IMR-90 (cell line): ENCODE results near the gene TLDC2. TPM values are rescaled to one million over a fixed set of nuclear protein-coding genes. Genes with fewer than 3 reads are reported as not detected.

Experiments used
- ATAC-seq: fragments of 200-7000 bp; cut with Tn5 transposase; 2 replicates; pipeline ENCODE4 v1.9.1; 2020; ENCODE audit warnings: low read depth, mild to moderate bottlenecking, moderate library complexity
- BruUV-seq: library from RNA; stranded (reverse); fragments of 400-500 nt; replicated peaks from 2 replicates; lab custom pipeline; 2021; lab: Mats Ljungman, UMichigan
- CTCF ChIA-PET: fragments of 300-600 bp; formaldehyde crosslinking; extraction: SDS; loops from one replicate; lab custom pipeline; 2021; ENCODE audit warnings: antibody characterized with exemption; lab: Yijun Ruan, JAX
- POLR2A ChIA-PET: fragments of 300-600 bp; sonication (Branson Sonifier 250); formaldehyde crosslinking; loops from one replicate; lab custom pipeline; 2022; ENCODE audit warnings: antibody characterized with exemption; ENCODE audit not compliant: unreplicated experiment; lab: Charles Lee
- DNase-seq: peaks from one replicate; pipeline ENCODE4 v3.0.0; 2013
- H2AFZ ChIP-seq: replicated peaks from 2 replicates; pipeline ENCODE3; 2013; ENCODE audit warnings: low read length, mild to moderate bottlenecking; ENCODE audit not compliant: poor library complexity
- H2AK5ac ChIP-seq: 2 replicates; pipeline ENCODE4 v1.6.1; 2013; ENCODE audit warnings: low read depth, low read length, inconsistent platforms
- H2AK9ac ChIP-seq: replicated peaks from 2 replicates; pipeline ENCODE3; 2013; ENCODE audit warnings: mild to moderate bottlenecking, low read depth, low read length, moderate library complexity; ENCODE audit not compliant: poor library complexity
- H2BK120ac ChIP-seq: 2 replicates; pipeline ENCODE4 v1.6.1; 2013; ENCODE audit warnings: low read depth, low read length, inconsistent platforms
- H2BK15ac ChIP-seq: 3 replicates; pipeline ENCODE4 v1.6.1; 2013; ENCODE audit warnings: low read depth, low read length, inconsistent platforms
- H2BK20ac ChIP-seq: 2 replicates; pipeline ENCODE4 v1.6.1; 2013; ENCODE audit warnings: low read depth, mild to moderate bottlenecking, inconsistent platforms, low read length, moderate library complexity
- H2BK5ac ChIP-seq: 2 replicates; pipeline ENCODE4 v1.6.1; 2013; ENCODE audit warnings: mild to moderate bottlenecking, low read depth, low read length, inconsistent platforms; ENCODE audit not compliant: poor library complexity, severe bottlenecking
- H3K14ac ChIP-seq: replicated peaks from 2 replicates; pipeline ENCODE4 v1.6.1; 2013; ENCODE audit warnings: low read depth, low read length, inconsistent platforms
- H3K18ac ChIP-seq: 2 replicates; pipeline ENCODE4 v1.6.1; 2013; ENCODE audit warnings: low read depth, low read length, control low read depth
- H3K23ac ChIP-seq: 2 replicates; pipeline ENCODE4 v1.6.1; 2013; ENCODE audit warnings: low read depth, low read length, inconsistent platforms
- H3K27ac ChIP-seq: 2 replicates; pipeline ENCODE4 v1.5.1; 2013; ENCODE audit warnings: mild to moderate bottlenecking, control low read depth, low read length; ENCODE audit not compliant: insufficient read depth
- H3K27me3 ChIP-seq: 2 replicates; pipeline ENCODE4 v1.6.1; 2013; ENCODE audit warnings: low read length; ENCODE audit not compliant: control insufficient read depth, insufficient read depth
- H3K36me3 ChIP-seq: 2 replicates; pipeline ENCODE4 v1.6.1; 2013; ENCODE audit warnings: low read length, mixed read lengths; ENCODE audit not compliant: control insufficient read depth, insufficient read depth
- H3K4ac ChIP-seq: 2 replicates; pipeline ENCODE4 v1.6.1; 2013; ENCODE audit warnings: low read depth, low read length, inconsistent platforms
- H3K4me1 ChIP-seq: 2 replicates; pipeline ENCODE4 v1.6.1; 2013; ENCODE audit warnings: low read length, mixed read lengths; ENCODE audit not compliant: control insufficient read depth, insufficient read depth
- H3K4me2 ChIP-seq: 2 replicates; pipeline ENCODE4 v1.6.1; 2013; ENCODE audit warnings: low read depth, mild to moderate bottlenecking, control low read depth, low read length, moderate library complexity
- H3K4me3 ChIP-seq: 2 replicates; pipeline ENCODE4 v1.5.1; 2013; ENCODE audit warnings: low read depth, mild to moderate bottlenecking, control low read depth, low read length, moderate library complexity; ENCODE audit not compliant: insufficient read depth
- H3K56ac ChIP-seq: 2 replicates; pipeline ENCODE4 v1.6.1; 2013; ENCODE audit warnings: low read length, inconsistent platforms; ENCODE audit not compliant: insufficient read depth; ENCODE audit errors: extremely low read depth
- H3K79me1 ChIP-seq, 2 experiments: 2 replicates each; pipeline ENCODE4 v1.6.1; 2013; ENCODE audit warnings: low read length in 2 of 2, inconsistent platforms in 1 of 2, low read depth in 1 of 2
- H3K9ac ChIP-seq: 2 replicates; pipeline ENCODE4 v1.6.1; 2013; ENCODE audit warnings: low read depth, low read length, control low read depth
- H3K9me1 ChIP-seq: 2 replicates; pipeline ENCODE4 v1.6.1; 2013; ENCODE audit warnings: low read length, inconsistent platforms; ENCODE audit not compliant: insufficient read depth
- H3K9me3 ChIP-seq: 2 replicates; pipeline ENCODE4 v1.6.1; 2013; ENCODE audit warnings: low read length; ENCODE audit not compliant: control insufficient read depth, insufficient read depth
- H4K20me1 ChIP-seq: 2 replicates; pipeline ENCODE4 v1.6.1; 2013; ENCODE audit warnings: low read length, inconsistent platforms; ENCODE audit not compliant: insufficient read depth
- H4K5ac ChIP-seq: 2 replicates; pipeline ENCODE4 v1.6.1; 2013; ENCODE audit warnings: mild to moderate bottlenecking, low read depth, low read length, control low read depth
- H4K8ac ChIP-seq, 2 experiments: 2 replicates each; pipeline ENCODE4 v1.6.1; 2013; ENCODE audit warnings: low read depth in 2 of 2, low read length in 2 of 2, control low read depth in 1 of 2, inconsistent platforms in 1 of 2
- H4K91ac ChIP-seq: 2 replicates; pipeline ENCODE4 v1.6.1; 2013; ENCODE audit warnings: low read depth, low read length, inconsistent platforms; ENCODE audit not compliant: insufficient read depth
- CEBPB ChIP-seq: IDR thresholded peaks from 2 replicates; pipeline ENCODE4 v1.6.1; 2012; ENCODE audit warnings: low read depth, low read length, improper control_type of control experiment
- CHD1 ChIP-seq: IDR thresholded peaks from 2 replicates; pipeline ENCODE4 v1.6.1; 2012; ENCODE audit warnings: low read depth, low read length, improper control_type of control experiment
- CTCF ChIP-seq: conservative IDR thresholded peaks from 2 replicates; pipeline ENCODE4 v1.5.1; 2012; ENCODE audit warnings: mild to moderate bottlenecking, low read depth, low read length, improper control_type of control experiment
- FOS ChIP-seq: fragments of 150-350 bp; IDR thresholded peaks from 2 replicates; pipeline ENCODE4 v1.6.1; 2016; ENCODE audit warnings: low read depth, low read length
- MAZ ChIP-seq: IDR thresholded peaks from 2 replicates; pipeline ENCODE4 v1.6.1; 2012; ENCODE audit warnings: low read depth, mild to moderate bottlenecking, low read length, improper control_type of control experiment, moderate library complexity, borderline replicate concordance
- MXI1 ChIP-seq: IDR thresholded peaks from 2 replicates; pipeline ENCODE4 v1.6.1; 2012; ENCODE audit warnings: low read depth, mild to moderate bottlenecking, low read length, moderate library complexity, borderline replicate concordance
- RFX5 ChIP-seq: IDR thresholded peaks from 2 replicates; pipeline ENCODE4 v1.8.0; 2012; ENCODE audit warnings: low read depth, mild to moderate bottlenecking, low read length, moderate library complexity
- SMC3 ChIP-seq: fragments of 150-350 bp; IDR thresholded peaks from 2 replicates; pipeline ENCODE4 v1.6.1; 2016; ENCODE audit warnings: low read depth, mild to moderate bottlenecking, antibody characterized with exemption, low read length, moderate library complexity
- WGBS, 2 experiments: methylation state at CpG; one replicate each; pipeline versions ENCODE4 v1.1.5 to v1.1.7; 2013; ENCODE audit warnings: missing lambda C conversion rate in 2 of 2; ENCODE audit not compliant: insufficient read length in 1 of 2; ENCODE audit errors: extremely low coverage in 2 of 2; 5-methylcytosine and 5-hydroxymethylcytosine counted together
- dilution Hi-C: fragments of 300-500 bp; cut with HindIII; formaldehyde crosslinking; loops from one replicate; pipeline ENCODE4 v1.14.3; 2018; ENCODE audit warnings: low sequenced_read_pairs; ENCODE audit not compliant: unreplicated experiment
- in situ Hi-C: fragments of 300-500 bp; cut with MboI; formaldehyde crosslinking; loops from 3 replicates; pipeline ENCODE4 v1.14.3; 2019; ENCODE audit warnings: low sequenced_read_pairs, inconsistent platforms, mixed read lengths
- intact Hi-C: fragments of 100-400 bp; cut with micrococcal nuclease; formaldehyde crosslinking; loops from 2 replicates; pipeline ENCODE4 v1.10.0; 2022
- polyA plus RNA-seq, 3 experiments: library from polyadenylated mRNA; depleted of rRNA; stranded (reverse); fragments of >200 nt; gene quantifications; 2 replicates each; pipeline ENCODE4 v1.2.3, GENCODE V29; 2012; ENCODE audit warnings: low replicate concordance in 1 of 3
- total RNA-seq: library from RNA; depleted of rRNA; stranded (reverse); fragments of >200 nt; gene quantifications from 2 replicates; pipeline ENCODE4 v1.2.3, GENCODE V29; 2012

Gene TLDC2
- total and polyA plus RNA-seq, 2 of the 4 experiments (the other 2 are of a cell fraction) = 0.18 to 0.19 TPM

DNA sequence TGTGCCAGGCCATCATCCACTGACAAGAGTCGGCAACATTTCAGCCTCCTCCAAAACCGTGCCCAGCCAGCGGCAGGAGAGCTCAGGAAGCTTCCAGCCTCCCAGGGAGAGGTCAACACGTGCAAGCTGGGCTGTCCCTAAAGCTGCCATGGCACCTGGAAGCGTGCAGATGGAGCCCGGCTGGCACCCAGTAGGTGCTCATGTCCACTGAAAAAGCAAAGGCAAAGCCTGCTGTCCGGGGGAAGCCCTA is 14.4 kb upstream of the TLDC2 start:
- peak overlapping the region; percentile 98 for H3K14ac ChIP-seq
- H3K27me3 ChIP-seq = no peaks in the 10 kb centered on the region
- peak overlapping the region; percentile 97 for H3K23ac ChIP-seq
- BruUV-seq = no TSS peak
- CTCF ChIA-PET = no interaction called here
- WGBS, 2 experiments = 16% methylated on average over 4 of the region's 7 CpGs; no CpG with 5 or more reads in 1 of the 2 experiments
- DNase-seq = no peak
- peak overlapping the region; percentile 5 to 87; a peak in 2 of 4 replicates for H4K8ac ChIP-seq
- H2AK5ac ChIP-seq = peak overlapping the region; percentile 98
- peaks cover 8% of the 10 kb centered on the region; the same call in 1 of the 2 replicates for H3K36me3 ChIP-seq
- H2AK9ac ChIP-seq = peak overlapping the region; percentile 100
- no peak overlapping the region for H2BK15ac ChIP-seq
- POLR2A ChIA-PET = interaction anchor here (1.2 kb wide), 1 partner anchor 26 kb away, joined by 3 read pairs; no protein-coding TSS in a partner anchor
- H3K79me1 ChIP-seq = peaks cover 8 to 55% of the 10 kb centered on the region in 2 experiments; a peak in 3 of 4 replicates
- peak overlapping the region; percentile 98 for H3K4ac ChIP-seq
- peak overlapping the region; percentile 92 for H4K91ac ChIP-seq
- H3K4me1 ChIP-seq = peaks cover 36% of the 10 kb centered on the region
- peak overlapping the region; percentile 86 for H3K56ac ChIP-seq
- ATAC-seq = no peak
- H3K27ac ChIP-seq = peak overlapping the region; percentile 76
- intact Hi-C loops = loop anchor here (5.0 to 10.0 kb wide), 2 partner anchors 39 to 197 kb away; no protein-coding TSS in a partner anchor
- peaks cover 34% of the 10 kb centered on the region for H3K9me1 ChIP-seq
- TF ChIP-seq MAZ = no peak
- TF ChIP-seq CEBPB = no peak
- TF ChIP-seq MXI1 = no peak
- TF ChIP-seq CTCF = no peak
- TF ChIP-seq FOS = no peak
- no peak for TF ChIP-seq CHD1
- TF ChIP-seq RFX5 = no peak
- TF ChIP-seq SMC3 = no peak
- H3K4me3 ChIP-seq = peak overlapping the region; percentile 62
- no peaks in the 10 kb centered on the region for H3K9me3 ChIP-seq
- H2BK5ac ChIP-seq = peak overlapping the region; percentile 84
- peak overlapping the region; percentile 83 for H3K9ac ChIP-seq
- H3K4me2 ChIP-seq = peak overlapping the region; percentile 94
- H4K5ac ChIP-seq = peak overlapping the region; percentile 23; the same call in 1 of the 2 replicates
- H2BK20ac ChIP-seq = 0 out of 2 replicates have a peak overlapping the region, but pooled peaks have one; percentile 67
- H2AFZ ChIP-seq = peak overlapping the region; percentile 91
- H2BK120ac ChIP-seq = peak overlapping the region; percentile 78
- dilution Hi-C loops = loop anchor here (10.0 kb wide), 1 partner anchor 57 kb away; no protein-coding TSS in a partner anchor
- H3K18ac ChIP-seq = no peak overlapping the region
- in situ Hi-C loops = no loop called here
- peaks cover 59% of the 10 kb centered on the region for H4K20me1 ChIP-seq
